Panc1 (cell line): ENCODE data around the gene HSD3B2.

Experiments used
- POLR2AphosphoS5 ChIP-seq: IDR thresholded peaks from 2 replicates; pipeline ENCODE4 v1.6.1; 2012; ENCODE audit warnings: mild to moderate bottlenecking, low read depth, low read length, moderate library complexity
- TCF7L2 ChIP-seq: IDR thresholded peaks from 2 replicates; pipeline ENCODE4 v1.6.1; 2011; ENCODE audit warnings: mild to moderate bottlenecking, low read depth, low read length, inconsistent platforms
- TF ChIP-seq, protein P1 (sequence below): fragments of 450-650 bp; IDR thresholded peaks from 2 replicates; pipeline ENCODE4 v1.5.1; 2017; ENCODE audit warnings: mild to moderate bottlenecking
- TF ChIP-seq, protein P2 (sequence below), 2 experiments: IDR thresholded peaks; 2 replicates each; pipeline ENCODE4 v1.6.1; 2011 to 2012; ENCODE audit warnings: low read depth in 2 of 2, control low read depth in 1 of 2, low read length in 1 of 2, mild to moderate bottlenecking in 1 of 2, moderate library complexity in 1 of 2; ENCODE audit not compliant: insufficient read depth in 1 of 2

DNA sequence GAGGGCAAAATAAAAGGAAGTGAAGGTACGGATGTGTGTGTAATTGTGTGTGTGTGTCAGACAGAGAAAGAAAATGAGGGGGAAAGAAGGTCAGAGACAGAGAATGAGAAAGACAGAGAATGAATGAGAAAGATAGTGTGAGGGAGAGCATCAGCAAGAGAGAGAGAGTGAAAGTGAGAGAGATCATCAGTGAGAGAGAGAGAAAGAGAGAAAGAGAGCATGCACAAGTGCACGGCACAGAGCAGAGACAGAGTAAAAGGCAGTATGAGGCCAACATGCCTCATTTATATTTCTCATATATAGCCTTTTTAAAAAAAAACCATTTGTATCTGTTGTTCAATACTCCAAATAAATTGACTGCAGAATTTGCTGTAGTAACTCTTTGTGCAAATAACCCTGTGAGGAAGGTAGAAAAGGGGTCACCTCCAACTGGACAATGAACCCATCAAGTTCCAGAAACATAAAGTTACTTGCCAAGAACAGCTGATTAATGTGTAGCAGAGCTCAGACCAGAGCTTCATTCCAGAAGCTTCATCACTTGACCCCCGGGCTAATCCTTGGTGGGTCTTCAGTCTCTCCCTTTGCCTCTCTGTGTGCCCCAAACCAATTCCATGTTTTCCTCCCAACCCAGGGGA lies 1.2 kb downstream of the HSD3B2 start:
- TF ChIP-seq, protein P1, sequence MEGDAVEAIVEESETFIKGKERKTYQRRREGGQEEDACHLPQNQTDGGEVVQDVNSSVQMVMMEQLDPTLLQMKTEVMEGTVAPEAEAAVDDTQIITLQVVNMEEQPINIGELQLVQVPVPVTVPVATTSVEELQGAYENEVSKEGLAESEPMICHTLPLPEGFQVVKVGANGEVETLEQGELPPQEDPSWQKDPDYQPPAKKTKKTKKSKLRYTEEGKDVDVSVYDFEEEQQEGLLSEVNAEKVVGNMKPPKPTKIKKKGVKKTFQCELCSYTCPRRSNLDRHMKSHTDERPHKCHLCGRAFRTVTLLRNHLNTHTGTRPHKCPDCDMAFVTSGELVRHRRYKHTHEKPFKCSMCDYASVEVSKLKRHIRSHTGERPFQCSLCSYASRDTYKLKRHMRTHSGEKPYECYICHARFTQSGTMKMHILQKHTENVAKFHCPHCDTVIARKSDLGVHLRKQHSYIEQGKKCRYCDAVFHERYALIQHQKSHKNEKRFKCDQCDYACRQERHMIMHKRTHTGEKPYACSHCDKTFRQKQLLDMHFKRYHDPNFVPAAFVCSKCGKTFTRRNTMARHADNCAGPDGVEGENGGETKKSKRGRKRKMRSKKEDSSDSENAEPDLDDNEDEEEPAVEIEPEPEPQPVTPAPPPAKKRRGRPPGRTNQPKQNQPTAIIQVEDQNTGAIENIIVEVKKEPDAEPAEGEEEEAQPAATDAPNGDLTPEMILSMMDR = no peak
- TF ChIP-seq, protein P2, sequence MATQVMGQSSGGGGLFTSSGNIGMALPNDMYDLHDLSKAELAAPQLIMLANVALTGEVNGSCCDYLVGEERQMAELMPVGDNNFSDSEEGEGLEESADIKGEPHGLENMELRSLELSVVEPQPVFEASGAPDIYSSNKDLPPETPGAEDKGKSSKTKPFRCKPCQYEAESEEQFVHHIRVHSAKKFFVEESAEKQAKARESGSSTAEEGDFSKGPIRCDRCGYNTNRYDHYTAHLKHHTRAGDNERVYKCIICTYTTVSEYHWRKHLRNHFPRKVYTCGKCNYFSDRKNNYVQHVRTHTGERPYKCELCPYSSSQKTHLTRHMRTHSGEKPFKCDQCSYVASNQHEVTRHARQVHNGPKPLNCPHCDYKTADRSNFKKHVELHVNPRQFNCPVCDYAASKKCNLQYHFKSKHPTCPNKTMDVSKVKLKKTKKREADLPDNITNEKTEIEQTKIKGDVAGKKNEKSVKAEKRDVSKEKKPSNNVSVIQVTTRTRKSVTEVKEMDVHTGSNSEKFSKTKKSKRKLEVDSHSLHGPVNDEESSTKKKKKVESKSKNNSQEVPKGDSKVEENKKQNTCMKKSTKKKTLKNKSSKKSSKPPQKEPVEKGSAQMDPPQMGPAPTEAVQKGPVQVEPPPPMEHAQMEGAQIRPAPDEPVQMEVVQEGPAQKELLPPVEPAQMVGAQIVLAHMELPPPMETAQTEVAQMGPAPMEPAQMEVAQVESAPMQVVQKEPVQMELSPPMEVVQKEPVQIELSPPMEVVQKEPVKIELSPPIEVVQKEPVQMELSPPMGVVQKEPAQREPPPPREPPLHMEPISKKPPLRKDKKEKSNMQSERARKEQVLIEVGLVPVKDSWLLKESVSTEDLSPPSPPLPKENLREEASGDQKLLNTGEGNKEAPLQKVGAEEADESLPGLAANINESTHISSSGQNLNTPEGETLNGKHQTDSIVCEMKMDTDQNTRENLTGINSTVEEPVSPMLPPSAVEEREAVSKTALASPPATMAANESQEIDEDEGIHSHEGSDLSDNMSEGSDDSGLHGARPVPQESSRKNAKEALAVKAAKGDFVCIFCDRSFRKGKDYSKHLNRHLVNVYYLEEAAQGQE (IDR thresholded peaks at IDR 0.05; ENCODE audit: insufficient read depth in 1 of 2, low read depth in 2 of 2, low read length in 1 of 2) = no peak
- TF ChIP-seq POLR2AphosphoS5 = no peak
- no peak for TF ChIP-seq TCF7L2
